ENCODE measurements around the gene TAF6.

- TF ChIP-seq CTCF (IDR thresholded peaks at IDR 0.05 in 2 of 3, conservative IDR thresholded peaks at IDR 0.05 in 1 of 3; ENCODE audit: insufficient read depth in 2 of 3, low read depth in 1 of 3, low read length in 3 of 3): no peak
- no peak for TF ChIP-seq MAX (CRISPR knock-in tag; IDR thresholded peaks at IDR 0.05)
- TF ChIP-seq ZNF561 (CRISPR knock-in tag; conservative IDR thresholded peaks at IDR 0.05): no peak
- TF ChIP-seq BMI1 (IDR thresholded peaks at IDR 0.05; ENCODE audit: low read length): no peak
- TF ChIP-seq MXI1 (IDR thresholded peaks at IDR 0.05; ENCODE audit: low read depth, low read length): no peak
- TF ChIP-seq ZKSCAN1 (IDR thresholded peaks at IDR 0.05; ENCODE audit: low read depth, low read length): no peak
- no peak for TF ChIP-seq U2AF2 (optimal IDR thresholded peaks at IDR 0.05; ENCODE audit: low read depth, low read length)
- TF ChIP-seq NRF1 (conservative IDR thresholded peaks at IDR 0.05 in 1 of 2, IDR thresholded peaks at IDR 0.05 in 1 of 2): no peak
- no peak for TF ChIP-seq RBM22 (IDR thresholded peaks at IDR 0.05; ENCODE audit: low read depth, low read length, poor library complexity, severe bottlenecking)
- no peak for TF ChIP-seq MED1 (CRISPR knock-in tag; IDR thresholded peaks at IDR 0.05; ENCODE audit: borderline replicate concordance)
- TF ChIP-seq, protein P1, sequence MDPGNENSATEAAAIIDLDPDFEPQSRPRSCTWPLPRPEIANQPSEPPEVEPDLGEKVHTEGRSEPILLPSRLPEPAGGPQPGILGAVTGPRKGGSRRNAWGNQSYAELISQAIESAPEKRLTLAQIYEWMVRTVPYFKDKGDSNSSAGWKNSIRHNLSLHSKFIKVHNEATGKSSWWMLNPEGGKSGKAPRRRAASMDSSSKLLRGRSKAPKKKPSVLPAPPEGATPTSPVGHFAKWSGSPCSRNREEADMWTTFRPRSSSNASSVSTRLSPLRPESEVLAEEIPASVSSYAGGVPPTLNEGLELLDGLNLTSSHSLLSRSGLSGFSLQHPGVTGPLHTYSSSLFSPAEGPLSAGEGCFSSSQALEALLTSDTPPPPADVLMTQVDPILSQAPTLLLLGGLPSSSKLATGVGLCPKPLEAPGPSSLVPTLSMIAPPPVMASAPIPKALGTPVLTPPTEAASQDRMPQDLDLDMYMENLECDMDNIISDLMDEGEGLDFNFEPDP (CRISPR knock-in tag; IDR thresholded peaks at IDR 0.05): no peak
- TF ChIP-seq TEAD4 (IDR thresholded peaks at IDR 0.05; ENCODE audit: low read length): no peak
- no peak for TF ChIP-seq TEAD4 (CRISPR knock-in tag; IDR thresholded peaks at IDR 0.05; ENCODE audit: borderline replicate concordance)
Observed at GRCh38 chr7:100115026-100115425, 4.1 kb downstream of the TAF6 start.

All from K562 (cell line).